Measurements from ENCODE around the gene DENND11. TPM values are rescaled to one million over a fixed set of nuclear protein-coding genes. Genes with fewer than 3 reads are reported as not detected.

DENND11 gene
- total and polyA plus RNA-seq, 9 of the 15 experiments (the other 6 are each of a cell fraction or from before 2014, with no cell fraction given) = 0.07 to 1.1 (median 0.36) TPM

GRCh38 chr7:141737836-141738591 is 36.0 kb upstream of the DENND11 start, which contains the start of gene SSBP1 (continued):
- TF ChIP-seq L3MBTL2 (IDR thresholded peaks at IDR 0.05) (peak; percentile 72), E2F3 (CRISPR knock-in tag; IDR thresholded peaks at IDR 0.05) (peak; percentile 75), ZNF253 (CRISPR knock-in tag; conservative IDR thresholded peaks at IDR 0.05) (no peak), ZNF586 (CRISPR knock-in tag; conservative IDR thresholded peaks at IDR 0.05) (no peak), KAT2B (IDR thresholded peaks at IDR 0.05; ENCODE audit: low read depth, low read length) (peak; percentile 59), NCOA6 (IDR thresholded peaks at IDR 0.05) (no peak), CBX2 (IDR thresholded peaks at IDR 0.05; ENCODE audit: insufficient read depth, low read length, poor library complexity, severe bottlenecking) (no peak), POLR2AphosphoS5 (IDR thresholded peaks at IDR 0.05; ENCODE audit: control insufficient read depth, insufficient read depth, low read depth, low read length) (peak; percentile 99), PYGO2 (tag; IDR thresholded peaks at IDR 0.05) (0 out of 2 replicates have a peak, but pooled peaks have one; percentile 38), PHF20 (IDR thresholded peaks at IDR 0.05; ENCODE audit: partially characterized antibody) (peak; percentile 100), ZNF354B (CRISPR knock-in tag; IDR thresholded peaks at IDR 0.05) (no peak), ZNF212 (CRISPR knock-in tag; IDR thresholded peaks at IDR 0.05) (no peak), TEAD4 (IDR thresholded peaks at IDR 0.05; ENCODE audit: low read length) (peak; percentile 71; the same call in 1 of the 2 replicates), TEAD4 (CRISPR knock-in tag; IDR thresholded peaks at IDR 0.05; ENCODE audit: borderline replicate concordance) (0 out of 2 replicates have a peak, but pooled peaks have one; percentile 53), EP400 (IDR thresholded peaks at IDR 0.05) (peak; percentile 100), FUS (optimal IDR thresholded peaks at IDR 0.05; ENCODE audit: low read depth, low read length) (no peak), GATAD2A (IDR thresholded peaks at IDR 0.05) (0 out of 2 replicates have a peak, but pooled peaks have one; percentile 5), ETV6 (IDR thresholded peaks at IDR 0.05; ENCODE audit: borderline replicate concordance in 1 of 2, low read depth in 2 of 2, low read length in 1 of 2) (peak; percentile 34 to 57; a peak in 1 of 4 replicates), ETV6 (CRISPR knock-in tag; IDR thresholded peaks at IDR 0.05; ENCODE audit: borderline replicate concordance) (peak; percentile 81; the same call in 1 of the 2 replicates), FIP1L1 (IDR thresholded peaks at IDR 0.05; ENCODE audit: low read depth, low read length, poor library complexity, severe bottlenecking) (no peak)
- TF ChIP-seq, protein P1, sequence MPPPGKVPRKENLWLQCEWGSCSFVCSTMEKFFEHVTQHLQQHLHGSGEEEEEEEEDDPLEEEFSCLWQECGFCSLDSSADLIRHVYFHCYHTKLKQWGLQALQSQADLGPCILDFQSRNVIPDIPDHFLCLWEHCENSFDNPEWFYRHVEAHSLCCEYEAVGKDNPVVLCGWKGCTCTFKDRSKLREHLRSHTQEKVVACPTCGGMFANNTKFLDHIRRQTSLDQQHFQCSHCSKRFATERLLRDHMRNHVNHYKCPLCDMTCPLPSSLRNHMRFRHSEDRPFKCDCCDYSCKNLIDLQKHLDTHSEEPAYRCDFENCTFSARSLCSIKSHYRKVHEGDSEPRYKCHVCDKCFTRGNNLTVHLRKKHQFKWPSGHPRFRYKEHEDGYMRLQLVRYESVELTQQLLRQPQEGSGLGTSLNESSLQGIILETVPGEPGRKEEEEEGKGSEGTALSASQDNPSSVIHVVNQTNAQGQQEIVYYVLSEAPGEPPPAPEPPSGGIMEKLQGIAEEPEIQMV (tag; conservative IDR thresholded peaks at IDR 0.05; ENCODE audit: low read depth) = peak; percentile 42; the same call in 1 of the 2 replicates
- TF ChIP-seq, protein P2, sequence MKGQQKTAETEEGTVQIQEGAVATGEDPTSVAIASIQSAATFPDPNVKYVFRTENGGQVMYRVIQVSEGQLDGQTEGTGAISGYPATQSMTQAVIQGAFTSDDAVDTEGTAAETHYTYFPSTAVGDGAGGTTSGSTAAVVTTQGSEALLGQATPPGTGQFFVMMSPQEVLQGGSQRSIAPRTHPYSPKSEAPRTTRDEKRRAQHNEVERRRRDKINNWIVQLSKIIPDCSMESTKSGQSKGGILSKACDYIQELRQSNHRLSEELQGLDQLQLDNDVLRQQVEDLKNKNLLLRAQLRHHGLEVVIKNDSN (CRISPR knock-in tag; IDR thresholded peaks at IDR 0.05) = peak; percentile 50; the same call in 1 of the 2 replicates
- TF ChIP-seq, protein P3, sequence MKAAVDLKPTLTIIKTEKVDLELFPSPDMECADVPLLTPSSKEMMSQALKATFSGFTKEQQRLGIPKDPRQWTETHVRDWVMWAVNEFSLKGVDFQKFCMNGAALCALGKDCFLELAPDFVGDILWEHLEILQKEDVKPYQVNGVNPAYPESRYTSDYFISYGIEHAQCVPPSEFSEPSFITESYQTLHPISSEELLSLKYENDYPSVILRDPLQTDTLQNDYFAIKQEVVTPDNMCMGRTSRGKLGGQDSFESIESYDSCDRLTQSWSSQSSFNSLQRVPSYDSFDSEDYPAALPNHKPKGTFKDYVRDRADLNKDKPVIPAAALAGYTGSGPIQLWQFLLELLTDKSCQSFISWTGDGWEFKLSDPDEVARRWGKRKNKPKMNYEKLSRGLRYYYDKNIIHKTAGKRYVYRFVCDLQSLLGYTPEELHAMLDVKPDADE (conservative IDR thresholded peaks at IDR 0.05; ENCODE audit: control insufficient read depth, low read depth, low read length) = peak; percentile 87
- TF ChIP-seq, protein P4, sequence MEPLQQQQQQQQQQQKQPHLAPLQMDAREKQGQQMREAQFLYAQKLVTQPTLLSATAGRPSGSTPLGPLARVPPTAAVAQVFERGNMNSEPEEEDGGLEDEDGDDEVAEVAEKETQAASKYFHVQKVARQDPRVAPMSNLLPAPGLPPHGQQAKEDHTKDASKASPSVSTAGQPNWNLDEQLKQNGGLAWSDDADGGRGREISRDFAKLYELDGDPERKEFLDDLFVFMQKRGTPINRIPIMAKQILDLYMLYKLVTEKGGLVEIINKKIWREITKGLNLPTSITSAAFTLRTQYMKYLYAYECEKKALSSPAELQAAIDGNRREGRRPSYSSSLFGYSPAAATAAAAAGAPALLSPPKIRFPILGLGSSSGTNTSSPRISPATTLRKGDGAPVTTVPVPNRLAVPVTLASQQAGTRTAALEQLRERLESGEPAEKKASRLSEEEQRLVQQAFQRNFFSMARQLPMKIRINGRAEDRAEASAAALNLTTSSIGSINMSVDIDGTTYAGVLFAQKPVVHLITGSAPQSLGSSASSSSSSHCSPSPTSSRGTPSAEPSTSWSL (CRISPR knock-in tag; IDR thresholded peaks at IDR 0.05; ENCODE audit: borderline replicate concordance) = peak; percentile 96
